ENCODE results near the gene TEC. TPM values are rescaled to one million over a fixed set of nuclear protein-coding genes. Genes with fewer than 3 reads are reported as not detected.

The TEC gene
- total RNA-seq, 1 experiment from 2014 or later, result 0.67 TPM

DNA sequence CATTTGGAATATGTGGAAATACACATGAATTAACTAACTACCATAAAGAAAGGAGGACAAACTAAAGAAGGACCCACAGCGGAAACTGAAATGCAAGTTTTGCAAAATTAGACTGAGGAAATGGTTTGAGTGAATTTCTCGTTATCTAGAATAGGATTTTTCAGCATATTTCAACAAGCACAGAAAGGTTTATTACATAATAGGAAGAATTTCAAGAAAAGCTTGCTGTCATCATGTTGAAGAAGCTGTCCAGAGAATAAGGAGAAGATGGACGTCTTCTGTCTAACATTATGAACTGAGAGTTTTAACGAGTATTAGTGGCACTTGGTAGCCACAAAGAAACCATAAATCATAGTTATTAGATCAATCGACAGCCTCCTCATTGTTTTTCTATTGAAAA is 45.0 kb downstream of the TEC start:
- no TSS peak for BruUV-seq (replicated peaks)
- CTCF ChIA-PET, result no interaction called here
- H3K4me1 ChIP-seq (ENCODE audit: control insufficient read depth, insufficient read depth, low read length), result no peaks in the 10 kb centered on the region
- H3K27me3 ChIP-seq (ENCODE audit: control insufficient read depth, insufficient read depth, low read length), result no peaks in the 10 kb centered on the region
- DNase-seq (ENCODE audit: low read depth, low spot score) (no peak), ATAC-seq (no peak)
- TF ChIP-seq, protein P1, sequence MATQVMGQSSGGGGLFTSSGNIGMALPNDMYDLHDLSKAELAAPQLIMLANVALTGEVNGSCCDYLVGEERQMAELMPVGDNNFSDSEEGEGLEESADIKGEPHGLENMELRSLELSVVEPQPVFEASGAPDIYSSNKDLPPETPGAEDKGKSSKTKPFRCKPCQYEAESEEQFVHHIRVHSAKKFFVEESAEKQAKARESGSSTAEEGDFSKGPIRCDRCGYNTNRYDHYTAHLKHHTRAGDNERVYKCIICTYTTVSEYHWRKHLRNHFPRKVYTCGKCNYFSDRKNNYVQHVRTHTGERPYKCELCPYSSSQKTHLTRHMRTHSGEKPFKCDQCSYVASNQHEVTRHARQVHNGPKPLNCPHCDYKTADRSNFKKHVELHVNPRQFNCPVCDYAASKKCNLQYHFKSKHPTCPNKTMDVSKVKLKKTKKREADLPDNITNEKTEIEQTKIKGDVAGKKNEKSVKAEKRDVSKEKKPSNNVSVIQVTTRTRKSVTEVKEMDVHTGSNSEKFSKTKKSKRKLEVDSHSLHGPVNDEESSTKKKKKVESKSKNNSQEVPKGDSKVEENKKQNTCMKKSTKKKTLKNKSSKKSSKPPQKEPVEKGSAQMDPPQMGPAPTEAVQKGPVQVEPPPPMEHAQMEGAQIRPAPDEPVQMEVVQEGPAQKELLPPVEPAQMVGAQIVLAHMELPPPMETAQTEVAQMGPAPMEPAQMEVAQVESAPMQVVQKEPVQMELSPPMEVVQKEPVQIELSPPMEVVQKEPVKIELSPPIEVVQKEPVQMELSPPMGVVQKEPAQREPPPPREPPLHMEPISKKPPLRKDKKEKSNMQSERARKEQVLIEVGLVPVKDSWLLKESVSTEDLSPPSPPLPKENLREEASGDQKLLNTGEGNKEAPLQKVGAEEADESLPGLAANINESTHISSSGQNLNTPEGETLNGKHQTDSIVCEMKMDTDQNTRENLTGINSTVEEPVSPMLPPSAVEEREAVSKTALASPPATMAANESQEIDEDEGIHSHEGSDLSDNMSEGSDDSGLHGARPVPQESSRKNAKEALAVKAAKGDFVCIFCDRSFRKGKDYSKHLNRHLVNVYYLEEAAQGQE (IDR thresholded peaks at IDR 0.05; ENCODE audit: insufficient read depth in 1 of 2, low read depth in 2 of 2, low read length in 1 of 2), result no peak
- TF ChIP-seq SIN3A (IDR thresholded peaks at IDR 0.05; ENCODE audit: borderline replicate concordance, insufficient read depth, low read depth, low read length) (no peak), TCF7L2 (IDR thresholded peaks at IDR 0.05; ENCODE audit: low read depth, low read length) (no peak), POLR2AphosphoS5 (IDR thresholded peaks at IDR 0.05; ENCODE audit: low read depth, low read length) (no peak)
- TF ChIP-seq, protein P2, sequence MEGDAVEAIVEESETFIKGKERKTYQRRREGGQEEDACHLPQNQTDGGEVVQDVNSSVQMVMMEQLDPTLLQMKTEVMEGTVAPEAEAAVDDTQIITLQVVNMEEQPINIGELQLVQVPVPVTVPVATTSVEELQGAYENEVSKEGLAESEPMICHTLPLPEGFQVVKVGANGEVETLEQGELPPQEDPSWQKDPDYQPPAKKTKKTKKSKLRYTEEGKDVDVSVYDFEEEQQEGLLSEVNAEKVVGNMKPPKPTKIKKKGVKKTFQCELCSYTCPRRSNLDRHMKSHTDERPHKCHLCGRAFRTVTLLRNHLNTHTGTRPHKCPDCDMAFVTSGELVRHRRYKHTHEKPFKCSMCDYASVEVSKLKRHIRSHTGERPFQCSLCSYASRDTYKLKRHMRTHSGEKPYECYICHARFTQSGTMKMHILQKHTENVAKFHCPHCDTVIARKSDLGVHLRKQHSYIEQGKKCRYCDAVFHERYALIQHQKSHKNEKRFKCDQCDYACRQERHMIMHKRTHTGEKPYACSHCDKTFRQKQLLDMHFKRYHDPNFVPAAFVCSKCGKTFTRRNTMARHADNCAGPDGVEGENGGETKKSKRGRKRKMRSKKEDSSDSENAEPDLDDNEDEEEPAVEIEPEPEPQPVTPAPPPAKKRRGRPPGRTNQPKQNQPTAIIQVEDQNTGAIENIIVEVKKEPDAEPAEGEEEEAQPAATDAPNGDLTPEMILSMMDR (IDR thresholded peaks at IDR 0.05), result no peak
- POLR2A ChIA-PET, result no interaction called here
- in situ Hi-C loops (cut with HindIII; ENCODE audit: low pct_unique_long_range_greater_than_20kb, low sequenced_read_pairs), result no loop called here
- no peak overlapping the region for H3K27ac ChIP-seq (ENCODE audit: low read length)
- intact Hi-C loops (cut with micrococcal nuclease; ENCODE audit: unreplicated experiment), result no loop called here
- no peak overlapping the region for H3K4me3 ChIP-seq (ENCODE audit: low read depth in 2 of 2, low read length in 2 of 2)
- H3K36me3 ChIP-seq (ENCODE audit: control insufficient read depth, insufficient read depth, low read length), result no peaks in the 10 kb centered on the region
- H3K9me3 ChIP-seq (ENCODE audit: control insufficient read depth, insufficient read depth, low read depth, low read length), result no peaks in the 10 kb centered on the region

DNA sequence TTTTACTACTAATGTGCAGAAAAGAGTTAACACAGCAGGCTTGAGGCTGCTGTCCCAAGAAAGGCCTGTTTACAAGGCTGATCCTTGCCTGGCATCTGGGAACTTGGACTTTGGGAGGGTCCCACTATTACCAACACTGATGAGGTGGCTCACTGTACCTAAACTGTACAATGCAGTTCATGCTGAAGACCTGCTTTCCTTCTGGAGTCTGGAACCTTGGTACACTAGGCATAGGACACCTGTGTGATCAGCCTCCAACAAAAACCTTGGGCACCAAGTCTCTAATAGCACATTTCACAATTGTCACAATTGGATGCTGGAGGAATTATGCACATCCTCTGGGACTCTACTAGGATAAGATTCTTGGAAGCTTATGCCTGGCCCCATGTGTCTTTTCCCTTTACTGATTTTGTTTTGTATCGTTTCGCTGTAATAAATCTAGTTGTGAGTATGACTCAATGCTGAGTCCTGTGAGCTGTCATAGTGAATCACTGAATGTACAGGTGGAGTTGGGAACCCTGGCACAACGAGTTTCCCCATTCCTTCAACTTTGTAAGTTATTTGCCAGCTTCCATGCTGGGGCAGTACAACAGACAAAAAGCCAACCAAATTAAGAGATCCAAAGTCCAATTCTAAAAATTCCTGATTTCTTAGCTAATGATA is 45.9 kb downstream of the TEC start:
- ChIA-PET CTCF (no interaction called here), POLR2A (no interaction called here)
- Histone ChIP-seq H3K4me3 (ENCODE audit: low read depth in 2 of 2, low read length in 2 of 2) (no peak overlapping the region), H3K36me3 (ENCODE audit: control insufficient read depth, insufficient read depth, low read length) (no peaks in the 10 kb centered on the region), H3K4me1 (ENCODE audit: control insufficient read depth, insufficient read depth, low read length) (no peaks in the 10 kb centered on the region), H3K9me3 (ENCODE audit: control insufficient read depth, insufficient read depth, low read depth, low read length) (no peaks in the 10 kb centered on the region), H3K27ac (ENCODE audit: low read length) (no peak overlapping the region), H3K27me3 (ENCODE audit: control insufficient read depth, insufficient read depth, low read length) (no peaks in the 10 kb centered on the region)
- intact Hi-C loops (cut with micrococcal nuclease; ENCODE audit: unreplicated experiment), result no loop called here
- in situ Hi-C loops (cut with HindIII; ENCODE audit: low pct_unique_long_range_greater_than_20kb, low sequenced_read_pairs), result no loop called here
- ATAC-seq (no peak), DNase-seq (ENCODE audit: low read depth, low spot score) (peak; percentile 17)
- TF ChIP-seq, protein P2 (IDR thresholded peaks at IDR 0.05), result no peak
- no peak for TF ChIP-seq TCF7L2 (IDR thresholded peaks at IDR 0.05; ENCODE audit: low read depth, low read length)
- TF ChIP-seq, protein P1 (IDR thresholded peaks at IDR 0.05; ENCODE audit: insufficient read depth in 1 of 2, low read depth in 2 of 2, low read length in 1 of 2), result no peak
- TF ChIP-seq POLR2AphosphoS5 (IDR thresholded peaks at IDR 0.05; ENCODE audit: low read depth, low read length), result no peak
- no peak for TF ChIP-seq SIN3A (IDR thresholded peaks at IDR 0.05; ENCODE audit: borderline replicate concordance, insufficient read depth, low read depth, low read length)
- no TSS peak for BruUV-seq (replicated peaks)

All from Panc1 (cell line).